Psoas muscle (tissue), 8 donors: Measurements from ENCODE around the gene TSNAX. TPM values are rescaled to one million over a fixed set of nuclear protein-coding genes. Genes with fewer than 3 reads are reported as not detected.
A peak's percentile ranks its signal among the peaks of the same experiment; 100 is the strongest.

Experiments
- ATAC-seq, 4 donors: fragments of 200-7000 bp; cut with Tn5 transposase; one replicate each; pipeline ENCODE4 v1.9.1; 2020; ENCODE audit warnings: moderate library complexity in 3 of 4, mild to moderate bottlenecking in 2 of 4
- DNase-seq, 2 donors: peaks; one replicate each; pipeline ENCODE4 v3.0.0-alpha.2; 2020
- H3K27ac ChIP-seq: fragments of 200-600 bp; one replicate; pipeline ENCODE4 v1.8.0; 2022
- H3K27me3 ChIP-seq, 3 donors: fragments of 200-600 bp in 1 of 3; one replicate each; pipeline versions ENCODE4 v1.6.1 to v1.8.0; 2013 to 2022; ENCODE audit warnings: low read length in 2 of 3, mild to moderate bottlenecking in 2 of 3, moderate library complexity in 1 of 3; ENCODE audit not compliant: insufficient read depth in 3 of 3
- H3K36me3 ChIP-seq, 2 donors: fragments of 200-600 bp in 1 of 2; one replicate each; pipeline versions ENCODE4 v1.6.1 to v1.8.0; 2013 to 2022; ENCODE audit warnings: low read depth in 1 of 2, mild to moderate bottlenecking in 1 of 2, moderate library complexity in 1 of 2; ENCODE audit not compliant: insufficient read depth in 1 of 2
- H3K4me1 ChIP-seq: fragments of 200-600 bp; one replicate; pipeline ENCODE4 v1.8.0; 2022
- H3K4me3 ChIP-seq: fragments of 200-600 bp; one replicate; pipeline ENCODE4 v1.8.0; 2022; ENCODE audit warnings: mild to moderate bottlenecking
- H3K9me3 ChIP-seq: fragments of 200-600 bp; one replicate; pipeline ENCODE4 v1.8.0; 2022
- WGBS, 3 donors: extraction: QIAGEN DNeasy Blood & Tissue Kit; methylation state at CpG; one replicate each; pipeline versions ENCODE4 v1.1.6 to v1.1.7; 2013; 5-methylcytosine and 5-hydroxymethylcytosine counted together
- intact Hi-C, 2 donors: fragments of 100-400 bp; cut with DNase I; formaldehyde crosslinking; loops; one replicate each; pipeline versions ENCODE4 v1.11.0 to v1.14.2; 2022
- polyA plus RNA-seq, 3 donors: library from polyadenylated mRNA; stranded (reverse); fragments of 200-250 nt; gene quantifications; one replicate each; pipeline ENCODE4 v1.2.3, GENCODE V29; 2013
- total RNA-seq, 4 donors: library from RNA; stranded (reverse); fragmentation: NEBNext Ultra II Directional in 2 of 4; extraction: Animal tissue kit (Norgen Biotek cat#: 25700) in 2 of 4; gene quantifications; one replicate each; pipeline versions ENCODE4 v1.2.1 to v1.2.4, GENCODE V29; 2021 to 2023
- TF ChIP-seq, protein P1 (sequence below): fragments of 200-600 bp; IDR thresholded peaks from one replicate; pipeline ENCODE4 v1.8.0; 2022; ENCODE audit warnings: antibody characterized with exemption
- donor health status: healthy with polysubstance abuse.
- donor health status: DM: no; HTN: no; CAD: no; lungs with moderate emphysema.
- donor health status: Bipolar disorder and iron deficiency.
- donor health status: healthy.
- donor health status: DM: yes; HTN: yes; CAD: no.
- donor health status: DM: no; HTN: no; CAD: no.
- donor health status: DM: no; HTN: no; CAD: no.
- donor health status: DM: yes; HTN: yes; CAD: no.

TSNAX gene
- total and polyA plus RNA-seq, 7 donors, result 18.0 to 108 (median 41.3) TPM

DNA sequence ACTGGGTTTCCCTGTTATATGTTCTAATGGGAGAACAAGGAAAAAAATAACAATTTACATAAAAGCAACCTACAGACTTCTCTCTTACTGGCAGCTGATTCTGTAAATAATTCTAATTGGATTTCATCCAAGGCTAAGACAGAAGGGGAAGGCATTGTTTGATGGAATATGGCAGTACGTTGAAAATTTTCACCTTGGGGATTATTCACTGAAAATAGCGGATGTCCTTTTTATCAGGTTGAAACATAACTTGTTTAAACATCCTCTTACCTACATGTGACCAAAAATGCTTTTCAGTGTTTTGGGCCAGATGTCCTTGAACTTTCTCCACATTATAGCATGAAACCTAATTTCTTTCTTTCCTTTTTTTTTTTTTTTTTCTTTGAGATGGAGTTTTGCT, 24.9 kb downstream of the TSNAX start:
- Histone ChIP-seq H3K4me1 (peaks cover 17% of the 10 kb centered on the region), H3K27me3 (no peaks in the 10 kb centered on the region), H3K27ac (no peak overlapping the region), H3K9me3 (no peaks in the 10 kb centered on the region), H3K36me3 (no peaks in the 10 kb centered on the region), H3K4me3 (no peak overlapping the region)
- TF ChIP-seq, protein P1, sequence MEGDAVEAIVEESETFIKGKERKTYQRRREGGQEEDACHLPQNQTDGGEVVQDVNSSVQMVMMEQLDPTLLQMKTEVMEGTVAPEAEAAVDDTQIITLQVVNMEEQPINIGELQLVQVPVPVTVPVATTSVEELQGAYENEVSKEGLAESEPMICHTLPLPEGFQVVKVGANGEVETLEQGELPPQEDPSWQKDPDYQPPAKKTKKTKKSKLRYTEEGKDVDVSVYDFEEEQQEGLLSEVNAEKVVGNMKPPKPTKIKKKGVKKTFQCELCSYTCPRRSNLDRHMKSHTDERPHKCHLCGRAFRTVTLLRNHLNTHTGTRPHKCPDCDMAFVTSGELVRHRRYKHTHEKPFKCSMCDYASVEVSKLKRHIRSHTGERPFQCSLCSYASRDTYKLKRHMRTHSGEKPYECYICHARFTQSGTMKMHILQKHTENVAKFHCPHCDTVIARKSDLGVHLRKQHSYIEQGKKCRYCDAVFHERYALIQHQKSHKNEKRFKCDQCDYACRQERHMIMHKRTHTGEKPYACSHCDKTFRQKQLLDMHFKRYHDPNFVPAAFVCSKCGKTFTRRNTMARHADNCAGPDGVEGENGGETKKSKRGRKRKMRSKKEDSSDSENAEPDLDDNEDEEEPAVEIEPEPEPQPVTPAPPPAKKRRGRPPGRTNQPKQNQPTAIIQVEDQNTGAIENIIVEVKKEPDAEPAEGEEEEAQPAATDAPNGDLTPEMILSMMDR, result no peak
- DNase-seq (no peak), ATAC-seq (no peak)
- WGBS, 3 donors, result 48 to 61% (median 54%) methylated on average over 2 of the region's 2 CpGs
- intact Hi-C loops, result loop anchor here in 1 of 2 donors (5.0 kb wide), 1 partner anchor 34 kb away; no protein-coding TSS in a partner anchor

DNA sequence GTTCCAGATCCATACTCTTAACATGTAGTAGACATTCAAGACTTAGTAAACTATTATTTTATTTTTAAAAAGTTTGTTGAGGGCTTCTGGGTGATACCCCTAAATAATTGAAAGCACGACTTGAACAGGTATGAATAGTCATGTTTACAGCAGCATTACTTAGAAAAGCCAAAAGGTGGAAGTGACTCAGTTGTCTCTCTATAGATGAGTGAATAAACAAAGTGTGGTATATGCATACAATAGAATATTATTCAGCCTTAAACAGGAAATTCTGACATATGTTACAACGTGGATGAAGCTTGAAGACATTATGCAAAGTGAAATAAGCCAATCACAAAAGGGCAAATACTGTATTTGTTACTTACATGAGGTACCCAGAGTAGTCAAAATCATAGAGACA, 26.5 kb downstream of the TSNAX start:
- WGBS, 3 donors, result 81 to 87% (median 81%) methylated on average over 2 of the region's 2 CpGs
- DNase-seq (no peak), ATAC-seq (no peak)
- intact Hi-C loops, result loop anchor here in 1 of 2 donors (5.0 kb wide), 1 partner anchor 32 kb away; no protein-coding TSS in a partner anchor
- no peaks in the 10 kb centered on the region for H3K36me3 ChIP-seq
- H3K27me3 ChIP-seq, result no peaks in the 10 kb centered on the region
- peaks cover 15% of the 10 kb centered on the region for H3K4me1 ChIP-seq
- TF ChIP-seq, protein P1, result no peak
- no peak overlapping the region for H3K27ac ChIP-seq
- H3K9me3 ChIP-seq, result no peaks in the 10 kb centered on the region
- no peak overlapping the region for H3K4me3 ChIP-seq

DNA sequence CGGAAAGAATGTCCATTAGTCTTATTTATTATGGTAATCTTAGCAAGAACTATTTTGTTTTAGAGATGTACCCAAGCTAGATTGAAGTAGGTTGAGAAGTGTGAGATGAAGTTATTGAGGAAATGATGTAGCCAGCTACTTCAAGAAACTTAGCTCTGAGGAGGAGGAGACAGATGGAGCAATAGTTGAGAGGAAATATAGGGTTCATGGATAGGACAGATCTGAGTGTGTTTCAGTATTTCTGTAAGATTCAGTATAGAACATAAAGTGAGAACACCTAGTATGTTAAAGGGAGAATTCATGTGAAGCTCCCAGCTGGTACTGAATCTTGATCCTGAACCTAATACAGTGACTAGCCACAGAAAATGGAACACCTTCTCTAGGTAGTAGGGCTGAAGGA, 28.9 kb downstream of the TSNAX start:
- no peaks in the 10 kb centered on the region for H3K27me3 ChIP-seq
- peaks cover 15% of the 10 kb centered on the region for H3K4me1 ChIP-seq
- intact Hi-C loops, result loop anchor here in 1 of 2 donors (1.0 kb wide), 1 partner anchor 264 kb away; no protein-coding TSS in a partner anchor
- peaks cover 0 to 14% of the 10 kb centered on the region in 2 donors for H3K36me3 ChIP-seq
- H3K27ac ChIP-seq, result no peak overlapping the region
- 94 to 97% (median 97%) methylated on average over 1 of the region's 1 CpG for WGBS, 3 donors
- H3K4me3 ChIP-seq, result no peak overlapping the region
- ATAC-seq, result peak in 2 of 4 donors; percentile 18 to 31
- TF ChIP-seq, protein P1, result no peak
- DNase-seq, result no peak
- no peaks in the 10 kb centered on the region for H3K9me3 ChIP-seq

DNA sequence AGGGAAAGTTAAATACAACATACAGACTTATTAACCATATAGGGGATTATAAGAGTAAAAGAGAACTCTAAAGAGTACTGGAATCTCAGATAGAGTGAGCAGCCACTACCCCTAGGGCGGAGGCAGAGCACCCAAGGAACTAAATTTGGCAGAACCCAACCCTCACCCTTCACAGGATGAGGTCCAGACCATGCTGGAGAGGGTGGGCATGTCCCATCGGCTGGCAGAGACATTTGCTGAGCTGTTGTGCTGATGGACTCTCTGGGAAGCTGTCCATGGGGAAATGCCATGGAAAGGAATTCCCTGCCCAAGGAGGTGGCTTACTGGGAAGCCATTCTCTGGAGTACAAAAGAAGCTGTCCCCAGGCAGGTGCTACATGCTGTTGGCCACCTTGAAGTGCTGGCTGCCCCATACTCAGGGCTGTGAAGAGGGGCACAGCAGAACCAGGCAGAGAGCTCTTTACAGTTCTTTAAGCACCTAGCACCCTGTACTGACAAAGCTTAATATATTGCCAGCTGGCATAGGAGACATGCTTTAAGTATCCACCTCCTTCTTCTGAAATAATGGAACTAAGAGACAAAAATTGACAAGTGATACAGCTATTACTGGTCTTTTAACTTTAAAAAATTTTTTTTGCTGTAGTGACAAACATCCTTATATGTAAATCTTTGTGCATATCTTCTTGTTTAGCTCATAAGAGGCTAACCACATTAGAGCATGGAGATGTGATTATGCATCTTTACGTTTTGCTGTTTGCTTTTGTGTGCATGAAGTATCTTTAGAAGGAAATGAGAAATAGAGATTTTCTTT, 29.6 kb downstream of the TSNAX start:
- intact Hi-C loops, result loop anchor here in 1 of 2 donors (1.0 kb wide), 1 partner anchor 265 kb away; no protein-coding TSS in a partner anchor
- ATAC-seq (peak in 3 of 4 donors; percentile 40 to 67 (median 48)), DNase-seq (no peak)
- Histone ChIP-seq H3K4me1 (peaks cover 15% of the 10 kb centered on the region), H3K27ac (no peak overlapping the region), H3K4me3 (no peak overlapping the region), H3K27me3 (no peaks in the 10 kb centered on the region), H3K9me3 (no peaks in the 10 kb centered on the region), H3K36me3 (peaks cover 0 to 19% of the 10 kb centered on the region in 2 donors)
- WGBS, 3 donors, result 65 to 69% (median 68%) methylated on average over 3 of the region's 3 CpGs
- TF ChIP-seq, protein P1, result no peak
